SK-N-SH treated with all-trans-retinoic acid at 6 μM for 48 hours (cell line): Measurements from ENCODE around the gene HMGN1.

ENCODE experiments used
- ATAC-seq: fragments of 200-7000 bp; cut with Tn5 transposase; 3 replicates; pipeline ENCODE4 v1.9.1; 2020; ENCODE audit warnings: mild to moderate bottlenecking, moderate library complexity
- ZNF70 ChIP-seq: fragments of 450-650 bp; formaldehyde crosslinking; IDR thresholded peaks from 2 replicates; pipeline ENCODE4 v1.5.0; 2020; ENCODE audit warnings: mild to moderate bottlenecking, moderate library complexity

Gene HMGN1

DNA sequence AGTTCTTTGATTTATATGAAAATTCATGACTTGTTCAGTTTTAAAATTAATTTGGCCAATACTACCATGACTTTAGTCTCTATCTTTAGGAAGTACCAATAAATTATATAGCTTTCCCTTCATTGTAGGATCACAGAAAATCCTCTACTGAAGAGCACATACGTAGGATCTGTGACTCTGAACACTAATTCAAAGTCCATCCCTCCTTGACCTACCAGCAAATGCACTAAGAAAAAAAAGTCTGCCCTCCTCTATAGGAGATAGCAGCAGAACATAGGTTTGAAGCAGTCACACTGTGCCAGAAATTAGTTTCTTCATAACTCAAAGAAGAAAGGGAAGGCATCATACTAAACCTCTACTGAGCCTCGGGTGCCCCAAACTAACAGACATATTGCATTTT lies 52.0 kb downstream of the HMGN1 start:
- no peak for TF ChIP-seq ZNF70 (CRISPR knock-in tag)
- TF ChIP-seq, all 23 proteins: peak for 0
- ATAC-seq, result no peak
